ENCODE measurements around the gene TGFB1. TPM values are rescaled to one million over a fixed set of nuclear protein-coding genes. Genes with fewer than 3 reads are reported as not detected.

Gene TGFB1
- total and polyA plus RNA-seq, 9 of the 15 experiments (the other 6 are each of a cell fraction or from before 2014, with no cell fraction given) = 0.24 to 159 (median 17.2) TPM

- TF ChIP-seq ZNF224 (CRISPR knock-in tag; IDR thresholded peaks at IDR 0.05) (no peak), POLR2B (IDR thresholded peaks at IDR 0.05; ENCODE audit: low read depth, partially characterized antibody) (peak; percentile 77), MBD2 (IDR thresholded peaks at IDR 0.05; ENCODE audit: borderline replicate concordance, low read depth) (peak; percentile 53; the same call in 1 of the 2 replicates), PTTG1 (tag; IDR thresholded peaks at IDR 0.05; ENCODE audit: low read depth) (no peak), PHB2 (IDR thresholded peaks at IDR 0.05; ENCODE audit: low read depth) (no peak), POLR2A (conservative IDR thresholded peaks at IDR 0.05) (peak; percentile 86), NR1H2 (CRISPR knock-in tag; IDR thresholded peaks at IDR 0.05) (no peak), ZSCAN32 (CRISPR knock-in tag; IDR thresholded peaks at IDR 0.05) (0 out of 2 replicates have a peak, but pooled peaks have one; percentile 36), EZH2 (IDR thresholded peaks at IDR 0.05; ENCODE audit: borderline replicate concordance, low read depth, low read length) (no peak), HINFP (tag; conservative IDR thresholded peaks at IDR 0.05; ENCODE audit: low read depth) (peak; percentile 73), STAG1 (CRISPR knock-in tag; IDR thresholded peaks at IDR 0.05; ENCODE audit: borderline replicate concordance) (no peak), NFATC3 (IDR thresholded peaks at IDR 0.05) (no peak), ELK3 (CRISPR knock-in tag; IDR thresholded peaks at IDR 0.05) (no peak), MAFK (IDR thresholded peaks at IDR 0.05; ENCODE audit: low read length) (no peak), ZNF655 (CRISPR knock-in tag; IDR thresholded peaks at IDR 0.05) (no peak), PRDM10 (IDR thresholded peaks at IDR 0.05; ENCODE audit: partially characterized antibody) (no peak), RFX1 (IDR thresholded peaks at IDR 0.05) (no peak), TAL1 (IDR thresholded peaks at IDR 0.05) (peak; percentile 55), TSC22D4 (tag; IDR thresholded peaks at IDR 0.05) (no peak), ATF2 (CRISPR knock-in tag; IDR thresholded peaks at IDR 0.05) (no peak)
Observed at GRCh38 chr19:41397086-41398049, 43.6 kb upstream of the TGFB1 start, which contains the start of the genes BCKDHA and EXOSC5 (continued).
